H9 (cell line): Measurements from ENCODE around the gene ARHGAP5. TPM values are rescaled to one million over a fixed set of nuclear protein-coding genes. Genes with fewer than 3 reads are reported as not detected.

ENCODE experiments used
- DNase-seq: peaks from one replicate; pipeline ENCODE4 v3.0.0-alpha.2; 2017
- H2AFZ ChIP-seq: one replicate; pipeline ENCODE4 v1.6.1; 2013; ENCODE audit warnings: mild to moderate bottlenecking, low read length, control low read depth, moderate library complexity
- H2AK5ac ChIP-seq: 2 replicates; pipeline ENCODE4 v1.6.1; 2013; ENCODE audit warnings: low read length, control low read depth, mixed read lengths; ENCODE audit not compliant: insufficient read length
- H2BK120ac ChIP-seq: one replicate; pipeline ENCODE4 v1.6.1; 2013; ENCODE audit warnings: low read depth, mild to moderate bottlenecking, low read length, control low read depth, inconsistent platforms; ENCODE audit not compliant: poor library complexity, severe bottlenecking
- H2BK12ac ChIP-seq: 2 replicates; pipeline ENCODE4 v1.6.1; 2013; ENCODE audit warnings: low read length, control low read depth, mixed read lengths, low read depth; ENCODE audit not compliant: insufficient read length
- H2BK15ac ChIP-seq: 2 replicates; pipeline ENCODE4 v1.6.1; 2013; ENCODE audit warnings: low read depth, low read length, control low read depth
- H2BK20ac ChIP-seq: one replicate; pipeline ENCODE4 v1.6.1; 2013; ENCODE audit warnings: low read depth, mild to moderate bottlenecking, low read length, control low read depth, inconsistent platforms; ENCODE audit not compliant: poor library complexity, severe bottlenecking
- H2BK5ac ChIP-seq: 2 replicates; pipeline ENCODE4 v1.6.1; 2013; ENCODE audit warnings: low read length, control low read depth, mixed read lengths; ENCODE audit not compliant: insufficient read length
- H3K14ac ChIP-seq: 2 replicates; pipeline ENCODE4 v1.6.1; 2013; ENCODE audit warnings: low read length, control low read depth; ENCODE audit not compliant: insufficient read depth
- H3K18ac ChIP-seq: 2 replicates; pipeline ENCODE4 v1.6.1; 2013; ENCODE audit warnings: low read depth, mild to moderate bottlenecking, mixed read lengths, low read length, control low read depth; ENCODE audit not compliant: insufficient read length
- H3K23ac ChIP-seq: 2 replicates; pipeline ENCODE4 v1.6.1; 2013; ENCODE audit warnings: low read length, control low read depth, mixed read lengths, low read depth; ENCODE audit not compliant: insufficient read length
- H3K23me2 ChIP-seq: 2 replicates; pipeline ENCODE4 v1.6.1; 2013; ENCODE audit warnings: low read depth, mild to moderate bottlenecking, mixed read lengths, low read length, control low read depth; ENCODE audit not compliant: insufficient read length, poor library complexity, severe bottlenecking
- H3K27ac ChIP-seq: 2 replicates; pipeline ENCODE4 v1.5.1; 2013; ENCODE audit warnings: low read length, control low read depth, mixed read lengths, low read depth; ENCODE audit not compliant: insufficient read length
- H3K27me3 ChIP-seq: 2 replicates; pipeline ENCODE4 v1.6.1; 2013; ENCODE audit warnings: low read length, control low read depth, inconsistent platforms; ENCODE audit not compliant: insufficient read depth
- H3K4ac ChIP-seq: 2 replicates; pipeline ENCODE4 v1.6.1; 2013; ENCODE audit warnings: low read depth, mild to moderate bottlenecking, control low read depth, inconsistent platforms, low read length, moderate library complexity
- H3K4me1 ChIP-seq: 2 replicates; pipeline ENCODE4 v1.6.1; 2013; ENCODE audit warnings: low read length, control low read depth, inconsistent platforms; ENCODE audit not compliant: insufficient read depth
- H3K4me2 ChIP-seq: 2 replicates; pipeline ENCODE4 v1.6.1; 2013; ENCODE audit warnings: low read length, control low read depth, mixed read lengths; ENCODE audit not compliant: insufficient read length, insufficient read depth
- H3K56ac ChIP-seq: 2 replicates; pipeline ENCODE4 v1.6.1; 2013; ENCODE audit warnings: low read depth, mild to moderate bottlenecking, mixed read lengths, low read length, control low read depth; ENCODE audit not compliant: insufficient read length
- H3K79me1 ChIP-seq: 2 replicates; pipeline ENCODE4 v1.6.1; 2013; ENCODE audit warnings: low read depth, mild to moderate bottlenecking, moderate library complexity, low read length, control low read depth, inconsistent platforms; ENCODE audit not compliant: insufficient read depth, poor library complexity, severe bottlenecking
- H3K79me2 ChIP-seq: 2 replicates; pipeline ENCODE4 v1.6.1; 2013; ENCODE audit warnings: low read length, control low read depth, inconsistent platforms; ENCODE audit not compliant: insufficient read depth
- H3K9ac ChIP-seq: 2 replicates; pipeline ENCODE4 v1.6.1; 2013; ENCODE audit warnings: low read length, control low read depth, mixed read lengths; ENCODE audit not compliant: insufficient read length; ENCODE audit errors: extremely low read depth
- H3K9me3 ChIP-seq: one replicate; pipeline ENCODE4 v1.6.1; 2013; ENCODE audit warnings: low read depth, low read length, inconsistent platforms; ENCODE audit not compliant: control insufficient read depth
- H3T11ph ChIP-seq: one replicate; pipeline ENCODE4 v1.6.1; 2013; ENCODE audit warnings: mild to moderate bottlenecking, low read length, control low read depth, inconsistent platforms
- H4K20me1 ChIP-seq: one replicate; pipeline ENCODE4 v1.6.1; 2013; ENCODE audit not compliant: control insufficient read depth, insufficient read length, insufficient read depth
- H4K5ac ChIP-seq: 2 replicates; pipeline ENCODE4 v1.6.1; 2013; ENCODE audit warnings: low read depth, mild to moderate bottlenecking, mixed read lengths, low read length, control low read depth; ENCODE audit not compliant: insufficient read length
- H4K8ac ChIP-seq: replicated peaks from 2 replicates; pipeline ENCODE4 v1.6.1; 2013; ENCODE audit warnings: low read length, control low read depth, mixed read lengths, low read depth; ENCODE audit not compliant: insufficient read length
- H4K91ac ChIP-seq: 2 replicates; pipeline ENCODE4 v1.6.1; 2013; ENCODE audit warnings: low read depth, mild to moderate bottlenecking, moderate library complexity, mixed read lengths, low read length, control low read depth; ENCODE audit not compliant: insufficient read length
- H3K27ac Mint-ChIP-seq, 3 experiments: 2 replicates in 2 of 3; 3 replicates in 1 of 3; pipeline ENCODE4 v1.8.0; 2020 to 2021; ENCODE audit warnings: mixed read lengths in 3 of 3, mild to moderate bottlenecking in 1 of 3, moderate library complexity in 1 of 3
- H3K27me3 Mint-ChIP-seq: 2 replicates; pipeline ENCODE4 v1.8.0; 2021; ENCODE audit warnings: low read depth, mild to moderate bottlenecking, moderate library complexity, mixed read lengths
- H3K36me3 Mint-ChIP-seq, 3 experiments: 2 replicates in 2 of 3; 3 replicates in 1 of 3; pipeline ENCODE4 v1.8.0; 2020 to 2021; ENCODE audit warnings: low read depth in 3 of 3, mixed read lengths in 3 of 3; ENCODE audit not compliant: insufficient read depth in 1 of 3
- H3K4me1 Mint-ChIP-seq, 2 experiments: 2 replicates each; pipeline ENCODE4 v1.8.0; 2020; ENCODE audit warnings: mixed read lengths in 2 of 2
- H3K4me3 Mint-ChIP-seq, 2 experiments: 2 replicates in 1 of 2; 3 replicates in 1 of 2; pipeline ENCODE4 v1.8.0; 2020 to 2021; ENCODE audit warnings: mild to moderate bottlenecking in 2 of 2, mixed read lengths in 2 of 2, moderate library complexity in 1 of 2
- H3K9me3 Mint-ChIP-seq, 2 experiments: 2 replicates in 1 of 2; 3 replicates in 1 of 2; pipeline ENCODE4 v1.8.0; 2020; ENCODE audit warnings: mild to moderate bottlenecking in 2 of 2, mixed read lengths in 2 of 2, moderate library complexity in 1 of 2
- whole genome bisulfite sequencing: extraction: QIAGEN DNeasy Blood & Tissue Kit; methylation state at CpG from one replicate; pipeline ENCODE4 v1.1.7; 2013; ENCODE audit warnings: missing lambda C conversion rate, low lambda C conversion rate, mixed read lengths; ENCODE audit not compliant: insufficient read length; ENCODE audit errors: extremely low coverage; 5-methylcytosine and 5-hydroxymethylcytosine counted together
- total RNA-seq: library from RNA; stranded (reverse); gene quantifications from 2 replicates; pipeline ENCODE4 v1.2.1, GENCODE V29; 2021
- TF ChIP-seq, protein P1 (sequence below): fragments of 200-600 bp; sonication (generic); conservative IDR thresholded peaks from 3 replicates; pipeline ENCODE4 v1.8.0; 2021; ENCODE audit warnings: antibody characterized with exemption, mild to moderate bottlenecking

The ARHGAP5 gene
- total RNA-seq, 1 experiment from 2014 or later, result 73.8 TPM

DNA sequence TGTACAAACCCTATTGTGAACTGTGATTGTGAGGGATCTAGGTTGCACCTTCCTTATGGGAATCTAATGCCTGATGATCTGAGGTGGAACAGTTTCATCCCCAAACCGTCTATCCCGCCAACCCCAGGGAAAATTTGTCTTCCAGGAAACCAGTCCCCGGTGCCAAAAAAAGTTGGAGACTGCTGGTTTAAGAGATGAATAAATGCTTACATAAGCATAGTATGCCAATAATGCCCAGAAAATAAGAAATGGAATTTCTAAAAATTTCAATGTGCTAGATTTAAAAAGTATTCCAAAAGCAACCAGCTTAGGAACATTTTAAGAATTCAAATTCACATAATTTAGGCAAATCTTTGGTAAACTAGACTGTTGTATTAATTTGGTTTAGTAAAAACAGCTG is 131.4 kb downstream of the ARHGAP5 start:
- H3T11ph ChIP-seq, result no peak overlapping the region
- H4K5ac ChIP-seq, result no peak overlapping the region
- DNase-seq, result no peak
- Mint-ChIP-seq H3K4me1 (peaks cover 18 to 19% of the 10 kb centered on the region in 2 experiments), H3K4me3 (no peak overlapping the region), H3K9me3 (no peaks in the 10 kb centered on the region; a peak in 1 of 5 replicates), H3K27ac (no peak overlapping the region; a peak in 1 of 7 replicates), H3K27me3 (peaks cover 7% of the 10 kb centered on the region), H3K36me3 (no peaks in the 10 kb centered on the region)
- no CpG with 5 or more reads among the region's 3 CpGs for WGBS
- no peak overlapping the region for H2BK20ac ChIP-seq
- H3K4me2 ChIP-seq, result no peak overlapping the region
- no peak overlapping the region for H2BK15ac ChIP-seq
- H3K18ac ChIP-seq, result no peak overlapping the region
- H3K79me1 ChIP-seq, result no peaks in the 10 kb centered on the region
- H4K8ac ChIP-seq, result no peak overlapping the region
- H2BK5ac ChIP-seq, result no peak overlapping the region
- H4K20me1 ChIP-seq, result no peaks in the 10 kb centered on the region
- H2BK12ac ChIP-seq, result no peak overlapping the region
- no peak overlapping the region for H3K27ac ChIP-seq
- no peak overlapping the region for H2AFZ ChIP-seq
- H3K23ac ChIP-seq, result no peak overlapping the region
- H3K9ac ChIP-seq, result no peak overlapping the region
- H2AK5ac ChIP-seq, result no peak overlapping the region
- H4K91ac ChIP-seq, result no peak overlapping the region
- H3K14ac ChIP-seq, result no peak overlapping the region
- H2BK120ac ChIP-seq, result no peak overlapping the region
- H3K9me3 ChIP-seq, result no peaks in the 10 kb centered on the region
- H3K23me2 ChIP-seq, result peaks cover 6% of the 10 kb centered on the region
- no peak overlapping the region for H3K4ac ChIP-seq
- no peaks in the 10 kb centered on the region for H3K4me1 ChIP-seq
- H3K56ac ChIP-seq, result no peak overlapping the region
- no peaks in the 10 kb centered on the region for H3K79me2 ChIP-seq
- no peaks in the 10 kb centered on the region for H3K27me3 ChIP-seq
- TF ChIP-seq, protein P1, sequence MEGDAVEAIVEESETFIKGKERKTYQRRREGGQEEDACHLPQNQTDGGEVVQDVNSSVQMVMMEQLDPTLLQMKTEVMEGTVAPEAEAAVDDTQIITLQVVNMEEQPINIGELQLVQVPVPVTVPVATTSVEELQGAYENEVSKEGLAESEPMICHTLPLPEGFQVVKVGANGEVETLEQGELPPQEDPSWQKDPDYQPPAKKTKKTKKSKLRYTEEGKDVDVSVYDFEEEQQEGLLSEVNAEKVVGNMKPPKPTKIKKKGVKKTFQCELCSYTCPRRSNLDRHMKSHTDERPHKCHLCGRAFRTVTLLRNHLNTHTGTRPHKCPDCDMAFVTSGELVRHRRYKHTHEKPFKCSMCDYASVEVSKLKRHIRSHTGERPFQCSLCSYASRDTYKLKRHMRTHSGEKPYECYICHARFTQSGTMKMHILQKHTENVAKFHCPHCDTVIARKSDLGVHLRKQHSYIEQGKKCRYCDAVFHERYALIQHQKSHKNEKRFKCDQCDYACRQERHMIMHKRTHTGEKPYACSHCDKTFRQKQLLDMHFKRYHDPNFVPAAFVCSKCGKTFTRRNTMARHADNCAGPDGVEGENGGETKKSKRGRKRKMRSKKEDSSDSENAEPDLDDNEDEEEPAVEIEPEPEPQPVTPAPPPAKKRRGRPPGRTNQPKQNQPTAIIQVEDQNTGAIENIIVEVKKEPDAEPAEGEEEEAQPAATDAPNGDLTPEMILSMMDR, result no peak

Other genes starting within 250 kb of the ARHGAP5 start
- not detected in 2 replicates for gene RNU6-7, start 124.7 kb downstream of the ARHGAP5 start, total RNA-seq
- not detected in 2 replicates for gene RNU6-8, start 126.0 kb downstream of the ARHGAP5 start, total RNA-seq